ENCODE data around the gene SLC22A3.
"Not testable (repeated sequence)": the region's sequence is repeated elsewhere in the genome, so short reads cannot be mapped to it uniquely, and the experiment has no call there.

The SLC22A3 gene

GRCh38 chr6:160362556-160362955 is 14.4 kb downstream of the SLC22A3 start:
- TF ChIP-seq CTCF (IDR thresholded peaks at IDR 0.05; ENCODE audit: extremely low read depth, missing control alignments) = no peak
- DNase-seq (ENCODE audit: low spot score) = no peak

- DNase-seq (ENCODE audit: low spot score) = no peak
- no peak for TF ChIP-seq CTCF (IDR thresholded peaks at IDR 0.05; ENCODE audit: extremely low read depth, missing control alignments)
Measured at GRCh38 chr6:160363016-160363996, 15.1 kb downstream of the SLC22A3 start.

GRCh38 chr6:160365117-160365516 is 16.9 kb downstream of the SLC22A3 start:
- no peak for DNase-seq (ENCODE audit: low spot score)
- no peak for TF ChIP-seq CTCF (IDR thresholded peaks at IDR 0.05; ENCODE audit: extremely low read depth, missing control alignments)

GRCh38 chr6:160367798-160368547 is 19.8 kb downstream of the SLC22A3 start:
- no peak for TF ChIP-seq CTCF (IDR thresholded peaks at IDR 0.05; ENCODE audit: extremely low read depth, missing control alignments)
- no peak for DNase-seq (ENCODE audit: low spot score)

GRCh38 chr6:160368670-160369069 is 20.5 kb downstream of the SLC22A3 start:
- TF ChIP-seq CTCF (IDR thresholded peaks at IDR 0.05; ENCODE audit: extremely low read depth, missing control alignments) = no peak
- DNase-seq (ENCODE audit: low spot score) = no peak

GRCh38 chr6:160373601-160374000 is 25.4 kb downstream of the SLC22A3 start:
- not testable (repeated sequence) for DNase-seq (ENCODE audit: low spot score)

- no peak for DNase-seq (ENCODE audit: low spot score)
Measured at GRCh38 chr6:160374836-160375560, 26.8 kb downstream of the SLC22A3 start.

More at GRCh38 chr6:160374836-160375560, 26.8 kb downstream of the SLC22A3 start:
- no peak for TF ChIP-seq CTCF (IDR thresholded peaks at IDR 0.05; ENCODE audit: extremely low read depth, missing control alignments)
